ENCODE results near the gene RAB4A.
"Not testable (repeated sequence)": the region's sequence is repeated elsewhere in the genome, so short reads cannot be mapped to it uniquely, and the experiment has no call there.

The RAB4A gene

DNA sequence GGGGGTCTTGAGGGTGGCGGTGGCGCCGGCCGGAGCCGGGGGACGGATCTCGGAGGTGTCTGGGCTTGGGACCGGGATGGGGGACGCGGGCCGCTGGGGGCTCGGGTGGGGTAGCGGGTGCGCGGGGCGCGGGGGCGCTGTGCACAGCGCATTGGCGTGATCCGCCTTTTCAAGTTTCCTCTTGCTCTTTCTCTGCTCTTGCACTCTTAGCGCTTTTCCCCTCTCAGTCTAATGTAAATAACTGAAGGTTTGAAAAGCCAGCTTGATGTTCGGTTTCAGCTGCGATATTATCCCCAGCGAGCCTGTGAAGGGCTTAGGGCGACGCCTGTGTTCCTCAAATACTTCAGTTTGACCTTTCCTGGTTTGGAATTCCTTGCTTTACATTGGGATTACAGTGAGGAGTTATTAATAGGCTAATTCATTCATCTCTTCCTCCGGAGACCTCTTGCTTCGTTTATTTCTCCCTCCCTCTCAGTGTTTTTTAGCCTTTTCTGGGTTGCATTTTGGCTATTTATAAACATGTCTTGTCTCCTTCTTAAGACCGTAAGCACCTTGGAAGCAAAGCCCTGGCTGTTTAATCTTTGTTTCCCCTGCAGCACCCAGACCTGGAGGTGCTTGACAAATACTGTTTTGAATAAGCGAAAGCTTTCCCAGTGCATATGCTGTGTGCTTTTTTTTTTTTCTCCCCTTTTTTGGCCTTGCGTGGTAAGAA lies 693 bp downstream of the RAB4A start:
- DNase-seq (ENCODE audit: low spot score), result peak; percentile 23
- FAIRE-seq, result no peak

DNA sequence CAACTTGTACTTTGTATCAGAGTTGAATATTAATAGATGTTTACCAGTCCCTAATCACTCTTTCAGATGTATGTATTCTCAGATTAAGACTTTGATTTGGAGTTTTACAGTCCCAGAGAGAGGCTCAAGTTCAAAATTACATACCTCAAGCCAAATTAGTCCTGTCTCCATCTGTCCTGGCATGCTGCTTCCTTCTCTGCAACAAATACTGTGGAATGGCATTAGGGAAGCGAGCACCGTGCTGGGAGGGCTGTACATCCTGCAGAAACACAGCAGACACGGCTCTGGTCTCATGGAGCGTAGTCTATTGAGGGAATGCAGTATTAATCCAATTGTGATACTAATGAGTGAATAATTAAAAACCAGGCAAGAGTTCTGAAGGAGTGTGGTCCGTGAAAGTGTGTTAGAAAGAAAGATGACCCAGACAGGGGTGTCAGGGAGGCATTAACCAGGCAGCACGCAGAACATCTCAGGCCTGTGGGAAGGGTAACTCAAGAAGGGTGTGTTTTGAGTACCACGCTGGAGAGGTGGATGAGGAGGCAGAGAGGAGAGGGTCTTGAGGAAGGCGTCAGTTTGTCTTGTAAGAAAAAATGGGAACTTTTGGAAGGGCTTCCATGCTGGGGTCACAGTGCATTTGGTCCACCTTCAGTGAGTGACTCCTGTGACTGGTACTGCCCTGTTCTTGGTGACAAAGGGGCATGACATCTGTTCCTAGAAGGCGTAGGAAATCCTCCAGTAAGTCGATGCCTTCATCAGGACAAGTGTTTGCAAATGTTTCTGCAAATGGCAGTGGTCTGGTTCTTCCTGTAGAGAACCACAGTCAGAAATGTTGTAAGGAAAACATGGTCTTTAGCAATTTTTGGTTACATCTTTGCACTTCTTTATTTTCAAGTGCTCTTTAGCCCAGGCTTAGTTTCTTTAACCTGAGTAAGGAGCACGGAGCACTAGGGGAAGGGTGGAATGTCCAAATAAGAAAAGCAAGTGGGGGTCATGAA lies 1.6 kb downstream of the RAB4A start:
- no peak for DNase-seq (ENCODE audit: low spot score)
- no peak for FAIRE-seq

DNA sequence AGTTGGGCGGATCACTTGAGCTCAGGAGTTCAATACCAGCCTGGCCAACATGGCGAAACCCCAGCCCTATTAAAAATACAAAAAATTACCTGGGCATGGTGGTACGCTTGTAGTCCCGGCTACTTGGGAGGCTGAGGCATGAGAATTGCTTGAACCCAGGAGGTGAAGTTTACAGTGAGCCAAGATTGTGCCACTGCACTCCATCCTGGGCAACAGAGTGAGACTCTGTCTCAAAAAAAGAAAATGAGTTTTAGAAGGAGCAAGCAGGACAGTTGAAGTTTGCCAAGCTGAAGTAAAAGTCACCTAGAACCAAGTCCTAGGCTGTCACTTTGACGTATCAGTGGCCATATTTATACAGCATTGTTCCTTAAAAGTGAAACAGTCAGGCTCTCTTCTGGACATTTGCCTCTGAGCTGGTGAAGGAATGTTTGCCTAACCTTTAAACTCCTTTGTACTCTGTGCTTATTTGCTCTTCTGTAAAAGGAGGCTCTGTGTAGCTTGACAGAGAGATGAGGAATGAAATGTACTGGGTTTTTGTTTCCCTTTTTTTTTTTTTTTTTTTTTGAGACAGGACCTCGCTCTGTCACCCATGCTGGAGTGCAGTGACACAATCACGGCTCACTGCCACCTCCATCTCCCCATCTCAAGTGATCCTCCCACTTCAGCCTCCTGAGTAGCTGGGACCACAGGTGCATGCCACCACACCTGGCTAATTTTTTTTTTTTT lies 2.8 kb downstream of the RAB4A start:
- no peak for FAIRE-seq
- no peak for DNase-seq (ENCODE audit: low spot score)

DNA sequence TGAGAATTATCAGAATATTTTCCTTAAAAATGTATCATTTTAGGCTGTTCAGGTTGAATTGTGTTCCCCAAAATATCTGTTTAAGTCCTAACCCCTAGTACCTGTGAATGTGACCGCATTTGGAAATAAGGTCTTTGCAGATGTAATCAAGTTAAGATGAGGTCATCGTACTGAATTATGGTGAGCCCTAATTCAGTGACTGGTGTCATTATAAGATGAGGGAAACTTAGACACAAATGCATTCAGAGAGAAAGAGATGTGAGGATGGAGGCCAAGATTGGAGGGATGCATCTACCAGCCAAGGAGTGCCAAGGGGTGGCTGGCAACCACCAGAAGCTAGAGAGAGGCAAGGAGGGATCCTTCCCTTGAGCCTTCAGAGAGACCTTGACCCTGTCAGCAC lies 4.1 kb downstream of the RAB4A start:
- FAIRE-seq (no peak), DNase-seq (ENCODE audit: low spot score) (no peak)

DNA sequence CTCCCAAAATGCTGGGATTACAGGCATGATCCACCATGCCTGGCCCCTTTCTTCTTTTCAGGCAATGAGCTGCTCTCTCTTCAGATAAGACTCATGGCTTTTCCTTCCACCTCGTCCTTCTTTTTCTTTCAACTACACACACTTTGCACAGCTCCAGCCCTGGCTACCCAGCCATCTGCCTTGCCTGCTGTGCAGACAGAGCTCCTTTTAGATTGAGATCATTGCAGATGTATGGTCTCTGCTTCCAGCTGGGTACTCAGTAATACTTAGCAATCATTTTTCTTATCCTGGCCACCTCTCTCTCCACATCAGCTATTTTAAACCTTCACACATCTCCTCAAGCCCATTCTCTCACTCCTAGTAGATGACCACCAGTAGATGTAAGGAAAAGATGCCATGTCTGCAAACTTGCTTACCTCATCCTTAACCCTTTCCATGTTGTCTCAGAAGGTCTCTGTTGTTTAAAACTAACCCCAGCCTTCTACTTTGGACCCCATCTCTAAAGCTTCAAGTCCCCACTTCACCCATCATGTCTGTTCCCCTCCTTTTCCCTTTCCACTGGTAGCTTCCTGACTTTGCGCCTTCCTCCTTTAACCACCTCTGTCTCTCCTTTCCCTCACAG lies 7.3 kb downstream of the RAB4A start:
- DNase-seq (ENCODE audit: low spot score) (no peak), FAIRE-seq (no peak)

DNA sequence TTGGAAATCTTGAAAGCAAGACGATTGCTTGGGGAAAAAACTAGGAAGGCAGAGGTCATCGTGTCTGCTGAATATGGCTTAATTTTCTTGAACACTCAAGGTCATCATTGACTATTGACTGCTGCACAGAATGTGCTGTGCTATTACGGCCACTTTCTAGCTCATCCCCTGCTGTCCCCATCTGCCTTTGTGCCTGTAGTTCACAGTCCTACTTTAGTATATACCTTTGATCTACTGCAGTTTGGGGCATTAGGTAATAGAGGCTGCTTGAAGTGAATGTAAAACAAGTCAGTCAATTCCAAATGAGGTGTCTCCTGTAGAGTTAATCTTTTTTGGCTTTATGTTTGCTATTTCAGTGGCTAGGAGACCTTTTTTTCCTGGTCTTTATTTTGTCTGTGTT lies 8.3 kb downstream of the RAB4A start:
- FAIRE-seq (no peak), DNase-seq (ENCODE audit: low spot score) (no peak)

DNA sequence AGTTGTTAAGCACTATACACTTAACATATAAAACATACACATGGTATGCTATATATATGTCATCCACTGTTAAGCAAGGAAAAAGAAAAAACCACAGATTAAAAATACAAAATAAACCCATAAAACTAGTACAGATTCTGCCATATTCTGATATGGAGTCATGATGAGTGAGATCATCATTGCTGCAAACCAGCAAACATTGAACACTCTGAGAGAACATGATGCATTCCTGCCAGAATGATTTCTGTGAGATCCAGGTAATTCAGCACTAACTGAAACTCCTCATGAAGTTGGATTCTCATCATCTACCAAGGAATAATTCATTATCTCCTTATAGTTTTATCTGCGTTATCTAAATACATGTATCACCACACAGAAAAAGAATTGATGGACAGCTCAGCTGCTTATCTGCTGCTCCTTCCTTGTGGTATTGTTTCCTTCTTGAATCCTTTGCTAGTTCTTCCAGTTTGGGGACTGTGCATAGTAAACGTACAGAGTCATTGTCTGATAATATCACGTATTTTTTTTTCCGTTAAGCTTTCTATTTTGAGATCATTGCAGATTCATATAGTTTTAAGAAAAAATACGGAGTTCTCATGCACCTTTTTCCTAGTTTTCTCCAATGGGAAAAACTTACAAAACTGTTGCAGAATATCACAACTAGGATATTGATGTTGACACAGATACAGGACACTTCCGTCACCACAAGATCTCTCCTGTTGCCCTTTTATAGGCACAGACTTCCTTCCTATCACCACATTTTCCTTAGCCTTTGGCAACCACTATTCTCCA lies 9.3 kb downstream of the RAB4A start:
- FAIRE-seq, result no peak
- no peak for DNase-seq (ENCODE audit: low spot score)

DNA sequence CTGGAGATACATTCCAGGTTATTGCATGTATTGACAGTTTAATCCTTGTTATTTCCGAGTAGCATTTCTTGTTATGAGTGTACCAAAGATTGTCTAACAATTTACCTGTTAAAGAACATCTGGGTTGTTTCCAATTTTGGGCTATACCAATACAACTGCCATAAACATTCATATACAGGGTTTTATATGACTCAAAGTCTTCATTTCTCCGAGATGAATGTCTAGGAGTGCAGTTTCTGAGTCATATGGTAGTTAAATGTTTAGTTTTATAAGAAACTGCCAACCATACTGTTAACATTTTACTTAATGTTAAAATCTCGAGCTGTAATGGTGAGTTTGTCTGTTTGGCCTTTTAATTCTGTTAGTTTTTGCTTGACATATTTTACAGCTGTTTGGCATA lies 10.0 kb downstream of the RAB4A start:
- FAIRE-seq (no peak), DNase-seq (ENCODE audit: low spot score) (no peak)

DNA sequence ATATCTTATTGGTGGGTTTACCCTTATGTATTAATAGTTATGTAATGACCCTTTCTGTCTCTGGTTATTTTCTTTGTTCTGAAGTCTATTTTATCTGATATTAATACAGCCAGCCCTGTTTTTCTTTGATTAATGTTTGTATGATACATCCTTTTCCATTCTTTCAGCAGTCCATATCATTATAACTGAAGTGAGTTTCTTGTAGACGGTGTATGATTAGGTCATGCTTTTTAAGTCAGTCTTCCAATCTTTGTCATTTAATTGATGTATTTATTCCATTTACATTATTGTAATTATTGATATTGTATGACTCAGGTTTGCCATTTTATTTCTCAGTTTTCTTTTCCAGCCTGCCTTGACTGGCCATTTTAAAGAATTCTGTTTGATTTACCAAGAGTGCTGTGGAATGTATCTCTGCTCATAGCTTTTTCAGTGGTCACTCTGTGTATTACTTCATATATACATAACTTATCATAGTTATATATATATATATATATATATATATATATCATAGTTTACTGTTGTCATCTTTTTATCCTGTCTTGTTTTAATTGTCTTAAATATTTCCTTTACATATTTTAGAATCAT lies 10.5 kb downstream of the RAB4A start:
- no peak for DNase-seq (ENCODE audit: low spot score)

DNA sequence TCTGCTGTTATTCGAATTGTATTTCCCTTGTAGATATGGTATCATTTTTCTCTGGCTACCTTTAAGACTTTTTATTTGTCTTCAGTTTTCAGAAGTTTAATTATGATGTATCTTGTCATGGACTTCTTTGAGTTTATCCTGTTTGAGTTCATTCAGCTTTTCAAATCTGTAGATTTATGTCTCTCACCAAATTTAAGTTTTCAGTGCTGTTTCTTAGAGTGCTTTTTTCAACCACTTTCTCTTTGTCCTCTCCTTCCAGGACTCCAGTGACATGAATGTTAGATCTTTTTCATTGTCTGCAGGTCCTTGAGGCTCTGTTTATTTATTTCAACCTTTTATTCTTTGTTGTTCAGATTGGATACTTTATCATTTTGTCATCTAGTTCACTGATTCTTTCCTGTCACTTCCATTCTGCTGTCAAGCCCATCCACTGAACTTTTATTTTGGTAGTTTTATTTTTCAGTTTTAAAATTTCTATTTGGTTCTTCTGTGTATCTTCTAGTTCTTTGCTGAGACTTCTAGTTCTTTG lies 11.4 kb downstream of the RAB4A start:
- FAIRE-seq (no peak), DNase-seq (ENCODE audit: low spot score) (no peak)

More for the DNA sequence above, 10.5 kb downstream of the RAB4A start:
- no peak for FAIRE-seq

DNA sequence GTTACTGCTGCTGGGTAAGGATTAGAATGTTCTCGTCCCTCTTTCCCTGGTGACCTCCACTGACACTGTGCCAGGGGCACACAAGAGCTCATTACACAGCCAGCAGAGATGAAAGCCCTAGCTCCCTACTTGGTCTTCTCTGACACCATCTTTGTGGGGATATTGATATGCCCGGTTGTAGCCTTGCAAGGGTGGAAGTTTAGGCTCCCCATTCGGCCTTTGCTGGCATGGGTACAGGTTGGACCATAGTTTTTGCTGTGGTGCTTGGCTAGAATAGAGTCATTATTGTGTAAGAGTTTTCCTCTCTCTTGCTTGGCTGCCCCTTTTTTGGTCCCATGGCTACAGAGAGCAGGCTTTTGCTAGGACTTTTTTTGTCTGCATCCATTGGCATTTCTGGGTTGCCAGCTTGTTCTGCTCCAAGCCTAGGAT lies 12.3 kb downstream of the RAB4A start:
- FAIRE-seq (no peak), DNase-seq (ENCODE audit: low spot score) (no peak)

DNA sequence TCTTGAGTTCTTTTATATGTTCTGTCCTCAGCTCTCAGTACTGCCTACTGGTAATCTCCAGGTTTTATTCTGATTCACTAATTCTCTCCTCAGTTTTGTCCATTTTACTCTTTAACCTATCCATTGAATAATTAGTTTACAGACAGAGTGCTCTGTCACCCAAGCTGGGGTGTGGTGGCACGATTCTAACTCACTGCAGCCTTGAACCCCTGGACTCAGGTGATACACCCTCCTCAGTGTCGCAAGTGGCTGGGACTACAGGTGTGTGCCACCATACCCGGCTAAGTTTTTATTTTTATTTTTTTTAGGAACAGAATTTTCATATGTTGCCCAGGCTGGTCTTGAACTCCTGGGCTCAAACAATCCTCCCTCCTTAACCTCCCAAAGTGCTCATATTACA lies 14.0 kb downstream of the RAB4A start:
- FAIRE-seq, result no peak
- no peak for DNase-seq (ENCODE audit: low spot score)

DNA sequence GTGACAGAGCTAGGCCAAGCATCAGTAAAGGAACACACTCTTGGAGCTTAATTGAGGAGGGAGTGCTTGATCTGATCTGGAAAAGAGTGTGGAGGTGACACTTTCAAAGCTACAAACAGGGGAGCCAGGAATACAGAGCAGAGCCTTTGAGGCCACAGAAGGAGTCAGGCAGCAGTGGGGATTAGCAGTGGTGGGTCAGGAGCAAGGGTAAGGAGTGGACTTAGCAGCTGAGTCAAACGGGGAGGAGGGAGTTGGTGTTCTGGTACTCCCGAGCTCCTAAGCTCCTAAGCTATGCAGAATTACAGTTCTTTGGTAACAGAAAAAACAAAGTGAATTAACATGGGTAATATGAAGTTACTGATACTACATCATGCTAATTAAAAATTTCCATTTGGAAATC lies 14.5 kb downstream of the RAB4A start:
- DNase-seq (ENCODE audit: low spot score) (no peak), FAIRE-seq (no peak)

DNA sequence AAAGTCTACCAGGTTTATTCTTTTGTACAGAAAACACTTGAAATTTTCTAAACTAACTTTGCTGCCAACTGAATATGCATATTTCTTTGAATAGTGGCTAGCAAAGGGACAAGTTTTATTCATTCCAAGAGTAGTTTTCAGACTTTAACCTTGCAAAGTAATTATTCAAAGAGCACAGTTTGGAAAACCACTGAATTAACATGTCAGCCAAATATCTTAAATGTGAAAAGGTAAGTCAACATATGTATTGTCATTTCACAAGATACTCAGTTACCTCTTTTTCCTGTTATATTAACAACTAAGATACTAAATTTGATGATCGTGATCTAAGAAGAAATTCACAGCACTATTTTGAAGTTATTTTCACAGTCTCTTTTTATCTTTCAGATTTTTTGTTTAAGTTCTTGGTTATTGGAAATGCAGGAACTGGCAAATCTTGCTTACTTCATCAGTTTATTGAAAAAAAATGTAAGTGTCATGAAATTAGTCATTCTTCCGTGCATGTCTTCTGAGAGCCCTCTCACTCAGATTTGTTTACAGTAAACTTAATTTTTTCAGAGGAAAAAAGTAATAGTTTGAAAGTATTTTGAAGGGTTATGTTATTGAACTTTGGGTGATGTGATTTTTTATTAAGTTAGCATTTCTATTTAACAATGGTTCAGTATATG lies 15.3 kb downstream of the RAB4A start:
- no peak for DNase-seq (ENCODE audit: low spot score)
- FAIRE-seq, result no peak

DNA sequence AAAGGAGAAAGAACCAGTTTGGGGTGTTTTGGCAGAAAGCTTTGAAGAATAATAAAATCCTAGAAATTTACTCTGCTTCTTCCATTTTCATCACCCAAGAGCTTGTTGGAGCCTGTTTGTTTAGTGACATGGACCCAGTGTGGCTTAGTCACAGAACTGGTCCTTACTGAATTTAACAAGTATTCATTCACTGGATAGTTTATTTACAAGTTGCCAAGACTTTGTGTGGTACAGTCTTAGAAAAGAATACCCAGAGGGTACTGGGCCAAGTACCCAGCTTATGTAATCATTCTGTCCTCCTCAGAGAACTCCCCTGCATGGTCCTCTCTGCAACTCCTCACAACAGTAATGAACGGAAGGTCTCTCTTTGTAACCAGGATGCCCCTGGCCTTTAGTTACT lies 16.4 kb downstream of the RAB4A start:
- FAIRE-seq (no peak), DNase-seq (ENCODE audit: low spot score) (no peak)

DNA sequence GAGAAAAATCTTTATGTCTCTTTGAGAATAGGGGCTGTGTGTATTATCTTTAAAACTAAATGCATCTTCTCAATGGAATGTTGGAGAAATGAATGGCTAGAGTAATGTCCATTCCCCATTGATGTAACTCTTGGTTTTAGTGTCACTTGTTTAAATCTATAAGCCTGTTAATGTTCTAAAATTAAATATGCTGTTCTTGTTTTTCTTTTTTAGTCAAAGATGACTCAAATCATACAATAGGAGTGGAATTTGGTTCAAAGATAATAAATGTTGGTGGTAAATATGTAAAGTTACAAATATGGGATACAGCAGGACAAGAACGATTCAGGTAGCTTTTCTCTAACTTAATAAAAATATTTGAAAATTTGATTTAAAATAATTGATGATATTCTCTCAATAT lies 17.6 kb downstream of the RAB4A start:
- FAIRE-seq, result no peak

DNA sequence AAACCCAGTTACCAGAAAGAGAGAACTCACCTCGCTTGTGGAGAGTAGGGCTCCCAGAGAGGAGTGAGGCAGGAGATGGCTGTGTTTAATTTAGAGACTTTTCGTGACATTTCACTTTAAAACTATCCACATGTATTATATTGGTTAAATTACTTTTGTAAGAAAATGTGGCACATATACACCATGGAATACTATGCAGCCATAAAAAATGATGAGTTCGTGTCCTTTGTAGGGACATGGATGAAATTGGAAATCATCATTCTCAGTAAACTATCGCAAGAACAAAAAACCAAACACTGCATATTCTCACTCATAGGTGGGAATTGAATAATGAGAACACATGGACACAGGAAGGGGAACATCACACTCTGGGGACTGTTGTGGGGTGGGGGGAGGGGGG lies 20.8 kb downstream of the RAB4A start:
- not testable (repeated sequence) for FAIRE-seq; DNase-seq (ENCODE audit: low spot score)

More for the DNA sequence above, 17.6 kb downstream of the RAB4A start:
- no peak for DNase-seq (ENCODE audit: low spot score)

DNA sequence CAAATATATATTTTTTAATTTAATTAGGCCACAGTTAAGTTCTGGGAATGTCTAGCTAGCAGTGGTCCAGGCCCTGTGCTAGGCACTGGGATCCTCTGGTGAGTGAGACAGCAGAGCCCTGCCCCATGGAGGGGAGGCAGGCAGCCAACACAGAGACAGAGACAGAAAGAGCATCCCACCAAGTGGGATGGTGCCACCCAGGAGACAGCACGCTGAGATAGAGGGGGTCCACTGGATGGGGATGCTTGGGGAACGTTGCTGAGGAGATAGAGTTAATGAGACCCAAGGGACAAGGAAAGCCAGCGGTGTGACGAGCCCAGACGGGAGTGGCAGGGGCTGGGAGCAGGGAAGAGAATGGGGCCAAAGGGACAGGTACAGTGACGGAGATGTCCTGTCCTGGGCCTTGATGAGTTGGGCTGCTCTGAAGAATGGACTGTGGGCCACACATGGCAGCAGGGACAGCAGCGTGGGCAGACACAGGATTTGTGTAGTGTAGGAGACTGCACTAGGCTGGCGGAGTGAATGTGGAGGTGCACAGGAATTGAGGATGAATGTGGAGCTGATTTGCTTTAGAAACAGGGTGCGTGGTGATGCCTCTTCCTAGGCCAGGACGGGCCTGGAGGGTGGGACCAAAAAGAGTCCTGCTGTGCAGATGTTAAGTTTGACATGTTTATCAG lies 22.8 kb downstream of the RAB4A start:
- DNase-seq (ENCODE audit: low spot score), result no peak
- no peak for FAIRE-seq

DNA sequence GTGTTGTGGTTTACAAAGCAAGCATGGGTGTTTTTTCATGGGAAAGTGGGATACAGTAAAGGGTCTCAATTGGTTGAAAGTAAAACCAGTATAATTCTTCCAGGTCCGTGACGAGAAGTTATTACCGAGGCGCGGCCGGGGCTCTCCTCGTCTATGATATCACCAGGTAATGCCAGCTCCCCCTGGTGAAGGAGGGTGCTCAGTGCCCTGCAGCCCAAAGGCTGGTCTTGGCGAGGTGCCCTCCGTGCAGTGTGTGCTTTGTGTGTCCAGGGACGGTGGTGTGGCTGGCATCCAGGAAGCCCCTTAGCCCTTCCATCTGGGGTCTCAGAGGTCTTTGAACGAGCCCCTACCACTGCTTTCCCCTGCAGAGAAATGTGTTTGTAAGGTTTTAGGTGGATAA lies 24.8 kb downstream of the RAB4A start:
- FAIRE-seq (no peak), DNase-seq (ENCODE audit: low spot score) (no peak)

Data from urothelium cell line (cell line).